K562 (cell line): ENCODE results near the gene MPLKIP. TPM values are rescaled to one million over a fixed set of nuclear protein-coding genes. Genes with fewer than 3 reads are reported as not detected.

Experiments used
- ARNT ChIP-seq, 2 experiments: fragments of 450-650 bp; IDR thresholded peaks; 2 replicates each; pipeline ENCODE4 v1.6.1; 2016; ENCODE audit warnings: mild to moderate bottlenecking in 1 of 2
- CBX1 ChIP-seq: sonication (generic); IDR thresholded peaks from 2 replicates; pipeline ENCODE4 v1.6.1; 2016; ENCODE audit warnings: antibody characterized with exemption, low read depth, mild to moderate bottlenecking
- FIP1L1 ChIP-seq: fragments of 200-400 bp; formaldehyde crosslinking; IDR thresholded peaks from 2 replicates; pipeline ENCODE4 v1.6.1; 2018; ENCODE audit warnings: mild to moderate bottlenecking, low read depth, low read length; ENCODE audit not compliant: poor library complexity, severe bottlenecking
- HDAC8 ChIP-seq: fragments of 450-650 bp; IDR thresholded peaks from 2 replicates; pipeline ENCODE4 v1.6.1; 2016; ENCODE audit warnings: mild to moderate bottlenecking, missing genetic modification characterization, moderate library complexity, missing compliant biosample characterization
- LCOR ChIP-seq: sonication (generic); formaldehyde crosslinking; IDR thresholded peaks from 2 replicates; pipeline ENCODE4 v1.8.0; 2022; ENCODE audit warnings: mild to moderate bottlenecking, missing genetic modification reagents
- MGA ChIP-seq: fragments of 450-650 bp; IDR thresholded peaks from 2 replicates; pipeline ENCODE4 v1.6.1; 2016; ENCODE audit warnings: mild to moderate bottlenecking, moderate library complexity
- MTA3 ChIP-seq: fragments of 450-650 bp; formaldehyde crosslinking; IDR thresholded peaks from 2 replicates; pipeline ENCODE4 v1.6.1; 2017; ENCODE audit warnings: mild to moderate bottlenecking, borderline replicate concordance
- MYNN ChIP-seq, 2 experiments: sonication (generic); formaldehyde crosslinking in 1 of 2; IDR thresholded peaks; 2 replicates each; pipeline versions ENCODE4 v1.5.0 to v1.6.1; 2016 to 2020; ENCODE audit warnings: antibody characterized with exemption in 1 of 2, missing genetic modification reagents in 1 of 2
- THRA ChIP-seq: fragments of 450-650 bp; IDR thresholded peaks from 2 replicates; pipeline ENCODE4 v1.6.1; 2017; ENCODE audit warnings: mild to moderate bottlenecking, moderate library complexity
- TRIM24 ChIP-seq, 2 experiments: fragments of 450-650 bp; IDR thresholded peaks; 2 replicates each; pipeline ENCODE4 v1.6.1; 2016
- TRIM28 ChIP-seq: fragments of 450-650 bp; IDR thresholded peaks from 2 replicates; pipeline ENCODE4 v1.6.1; 2017
- YBX1 ChIP-seq: fragments of 450-650 bp; IDR thresholded peaks from 2 replicates; pipeline ENCODE4 v1.7.1; 2016; ENCODE audit warnings: mild to moderate bottlenecking
- ZNF197 ChIP-seq: fragments of 200-800 bp; sonication (Bioruptor generic); IDR thresholded peaks from 2 replicates; pipeline ENCODE4 v1.6.1; 2016; ENCODE audit warnings: low read depth, missing genetic modification characterization, missing compliant biosample characterization
- ZNF583 ChIP-seq: fragments of 250-450 bp; sonication (Bioruptor Pico); IDR thresholded peaks from 2 replicates; pipeline ENCODE4 v1.4.0; 2020
- ZNF830 ChIP-seq: fragments of 250-450 bp; sonication (Bioruptor Pico); IDR thresholded peaks from 2 replicates; pipeline ENCODE4 v1.5.0; 2021; ENCODE audit warnings: mild to moderate bottlenecking
- ZZZ3 ChIP-seq: fragments of 450-650 bp; IDR thresholded peaks from 2 replicates; pipeline ENCODE4 v1.6.1; 2016; ENCODE audit warnings: antibody characterized with exemption, mild to moderate bottlenecking, moderate library complexity
- polyA plus RNA-seq, 8 experiments: library from polyadenylated mRNA; depleted of rRNA in 4 of 8; stranded (reverse) in 5 of 8; unstranded in 3 of 8; fragments of >200 nt; fragmentation: Nextera tagmentation in 2 of 8; fragmentation: Illumina TruSeq in 1 of 8; extraction: Ambion mirVana in 2 of 8; extraction: Trizol in 1 of 8; gene quantifications; 2 replicates each; pipeline versions ENCODE4 v1.2.1 to v1.2.3, GENCODE V29; 2011 to 2014; ENCODE audit warnings: inconsistent platforms in 1 of 8, missing spikeins in 1 of 8
- total RNA-seq, 7 experiments: library from RNA; depleted of rRNA in 6 of 7; stranded (reverse); fragments of >200 nt in 6 of 7; fragmentation: Illumina TruSeq in 2 of 7; extraction: Trizol in 2 of 7; gene quantifications; 2 replicates each; pipeline versions ENCODE4 v1.2.1 to v1.2.3, GENCODE V29; 2011 to 2021; ENCODE audit warnings: low replicate concordance in 1 of 7

MPLKIP gene
- total and polyA plus RNA-seq, 9 of the 15 experiments (the other 6 are each of a cell fraction or from before 2014, with no cell fraction given), result 5.6 to 127 (median 44.2) TPM

- TF ChIP-seq THRA (no peak), ZNF830 (no peak), CBX1 (peak; percentile 38; the same call in 1 of the 2 replicates), TRIM24 (IDR thresholded peaks at IDR 0.05) (peak in 1 of 2 experiments; percentile 99; a peak in 2 of 4 replicates), ARNT (IDR thresholded peaks at IDR 0.05) (peak; percentile 70 to 83; a peak in 1 of 4 replicates), MYNN (IDR thresholded peaks at IDR 0.05) (0 out of 2 replicates have a peak, but pooled peaks have one; percentile 20), MYNN (CRISPR knock-in tag; IDR thresholded peaks at IDR 0.05) (no peak), ZNF583 (CRISPR knock-in tag) (no peak), MTA3 (peak; percentile 87), LCOR (CRISPR knock-in tag) (peak; percentile 85; the same call in 1 of the 2 replicates), TRIM28 (peak; percentile 75), ZZZ3 (no peak), ZNF197 (CRISPR knock-in tag) (0 out of 2 replicates have a peak, but pooled peaks have one; percentile 44), YBX1 (no peak), MGA (peak; percentile 98), FIP1L1 (peak; percentile 66), HDAC8 (tag) (peak; percentile 23; the same call in 1 of the 2 replicates)
Measured at GRCh38 chr7:40134428-40135316, at the start of gene MPLKIP, which contains the start of gene SUGCT (continued).
